ENCODE data around the gene GSTO2.

- TF ChIP-seq, protein P1, sequence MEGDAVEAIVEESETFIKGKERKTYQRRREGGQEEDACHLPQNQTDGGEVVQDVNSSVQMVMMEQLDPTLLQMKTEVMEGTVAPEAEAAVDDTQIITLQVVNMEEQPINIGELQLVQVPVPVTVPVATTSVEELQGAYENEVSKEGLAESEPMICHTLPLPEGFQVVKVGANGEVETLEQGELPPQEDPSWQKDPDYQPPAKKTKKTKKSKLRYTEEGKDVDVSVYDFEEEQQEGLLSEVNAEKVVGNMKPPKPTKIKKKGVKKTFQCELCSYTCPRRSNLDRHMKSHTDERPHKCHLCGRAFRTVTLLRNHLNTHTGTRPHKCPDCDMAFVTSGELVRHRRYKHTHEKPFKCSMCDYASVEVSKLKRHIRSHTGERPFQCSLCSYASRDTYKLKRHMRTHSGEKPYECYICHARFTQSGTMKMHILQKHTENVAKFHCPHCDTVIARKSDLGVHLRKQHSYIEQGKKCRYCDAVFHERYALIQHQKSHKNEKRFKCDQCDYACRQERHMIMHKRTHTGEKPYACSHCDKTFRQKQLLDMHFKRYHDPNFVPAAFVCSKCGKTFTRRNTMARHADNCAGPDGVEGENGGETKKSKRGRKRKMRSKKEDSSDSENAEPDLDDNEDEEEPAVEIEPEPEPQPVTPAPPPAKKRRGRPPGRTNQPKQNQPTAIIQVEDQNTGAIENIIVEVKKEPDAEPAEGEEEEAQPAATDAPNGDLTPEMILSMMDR (IDR thresholded peaks at IDR 0.05), result peak in 2 of 12 donors; percentile 2 to 10
- TF ChIP-seq POLR2A (IDR thresholded peaks at IDR 0.05), result peak in 1 of 2 donors; percentile 77
These were observed 14.3 kb upstream of the GSTO2 start, which contains the start of gene GSTO1 for GRCh38 chr10:104254493-104255310.
